ENCODE results near the gene MAPRE3. TPM values are rescaled to one million over a fixed set of nuclear protein-coding genes. Genes with fewer than 3 reads are reported as not detected.
A peak's percentile ranks its signal among the peaks of the same experiment; 100 is the strongest.
"Not testable (repeated sequence)": the region's sequence is repeated elsewhere in the genome, so short reads cannot be mapped to it uniquely, and the experiment has no call there.

MAPRE3 gene
- total RNA-seq, 1 donor from 2014 or later = 14.4 TPM

GRCh38 chr2:27072920-27073319, 102.5 kb downstream of the MAPRE3 start:
- no peak for DNase-seq (ENCODE audit: extremely low spot score, unreplicated experiment)
- H3K9me3 Mint-ChIP-seq = no peaks in the 10 kb centered on the region
- TF ChIP-seq CTCF (conservative IDR thresholded peaks at IDR 0.05) = no peak
- H3K4me3 Mint-ChIP-seq = peak overlapping the region; percentile 90
- peaks cover 54% of the 10 kb centered on the region for H3K4me1 Mint-ChIP-seq (ENCODE audit: unreplicated experiment)
- H3K36me3 Mint-ChIP-seq = peaks cover 20% of the 10 kb centered on the region
- H3K27me3 Mint-ChIP-seq = peaks cover 20% of the 10 kb centered on the region
- peak overlapping the region; percentile 80 for H3K27ac Mint-ChIP-seq

GRCh38 chr2:27073782-27074181, 103.3 kb downstream of the MAPRE3 start:
- H3K27me3 Mint-ChIP-seq = peaks cover 21% of the 10 kb centered on the region
- H3K9me3 Mint-ChIP-seq = no peaks in the 10 kb centered on the region
- H3K4me3 Mint-ChIP-seq = peak overlapping the region; percentile 17
- no peak overlapping the region for H3K27ac Mint-ChIP-seq
- H3K36me3 Mint-ChIP-seq = peaks cover 16% of the 10 kb centered on the region
- no peak for DNase-seq (ENCODE audit: extremely low spot score, unreplicated experiment)
- TF ChIP-seq CTCF (conservative IDR thresholded peaks at IDR 0.05) = no peak
- H3K4me1 Mint-ChIP-seq (ENCODE audit: unreplicated experiment) = peaks cover 58% of the 10 kb centered on the region

GRCh38 chr2:27074738-27075565, 104.5 kb downstream of the MAPRE3 start:
- Mint-ChIP-seq H3K9me3 (no peaks in the 10 kb centered on the region), H3K4me1 (ENCODE audit: unreplicated experiment) (peaks cover 50% of the 10 kb centered on the region), H3K36me3 (peaks cover 5% of the 10 kb centered on the region), H3K27me3 (peaks cover 21% of the 10 kb centered on the region), H3K4me3 (peak overlapping the region; percentile 68), H3K27ac (no peak overlapping the region)
- TF ChIP-seq CTCF (conservative IDR thresholded peaks at IDR 0.05) = no peak
- DNase-seq (ENCODE audit: extremely low spot score, unreplicated experiment) = no peak

GRCh38 chr2:27075566-27075871, 105.1 kb downstream of the MAPRE3 start:
- H3K36me3 Mint-ChIP-seq; H3K4me3 Mint-ChIP-seq; DNase-seq (ENCODE audit: extremely low spot score, unreplicated experiment); H3K27ac Mint-ChIP-seq; H3K9me3 Mint-ChIP-seq: not testable (repeated sequence)
- peaks cover 21% of the 10 kb centered on the region for H3K27me3 Mint-ChIP-seq
- H3K4me1 Mint-ChIP-seq (ENCODE audit: unreplicated experiment) = peaks cover 52% of the 10 kb centered on the region

GRCh38 chr2:27076323-27076722, 105.9 kb downstream of the MAPRE3 start:
- H3K4me3 Mint-ChIP-seq = peak overlapping the region; percentile 35
- peak overlapping the region; percentile 34 for H3K27ac Mint-ChIP-seq

More at GRCh38 chr2:27076323-27076722, 105.9 kb downstream of the MAPRE3 start:
- Mint-ChIP-seq H3K4me1 (ENCODE audit: unreplicated experiment) (peaks cover 59% of the 10 kb centered on the region), H3K27me3 (peaks cover 21% of the 10 kb centered on the region), H3K9me3 (no peaks in the 10 kb centered on the region), H3K36me3 (peaks cover 3% of the 10 kb centered on the region)
- no peak for TF ChIP-seq CTCF (conservative IDR thresholded peaks at IDR 0.05)
- no peak for DNase-seq (ENCODE audit: extremely low spot score, unreplicated experiment)

Other genes starting within 250 kb of the MAPRE3 start
- 28.5 and 31.6 TPM in 2 replicates for gene SLC35F6, start 206.4 kb upstream of the MAPRE3 start, total RNA-seq (ENCODE audit: low replicate concordance)
- 9.0 and 24.7 TPM in 2 replicates for gene CENPA, start 184.6 kb upstream of the MAPRE3 start, total RNA-seq (ENCODE audit: low replicate concordance)
- gene DPYSL5, start 122.5 kb upstream of the MAPRE3 start, total RNA-seq (ENCODE audit: low replicate concordance) = 8.5 and 51.1 TPM in 2 replicates
- 83.9 and 96.1 TPM in 2 replicates for gene TMEM214, start 62.3 kb downstream of the MAPRE3 start, total RNA-seq (ENCODE audit: low replicate concordance)
- 24.3 and 57.3 TPM in 2 replicates for gene AGBL5, start 81.0 kb downstream of the MAPRE3 start, total RNA-seq (ENCODE audit: low replicate concordance)
- gene OST4, start 101.0 kb downstream of the MAPRE3 start, total RNA-seq (ENCODE audit: low replicate concordance) = 298 and 401 TPM in 2 replicates
- gene EMILIN1, start 108.0 kb downstream of the MAPRE3 start, total RNA-seq (ENCODE audit: low replicate concordance) = 2.7 and 60.7 TPM in 2 replicates
- 14.7 and 28.4 TPM in 2 replicates for gene KHK, start 116.1 kb downstream of the MAPRE3 start, total RNA-seq (ENCODE audit: low replicate concordance)
- 1.8 and 2.4 TPM in 2 replicates for gene CGREF1, start 148.5 kb downstream of the MAPRE3 start, total RNA-seq (ENCODE audit: low replicate concordance)
- 0.12 and 0.51 TPM in 2 replicates for gene ABHD1, start 153.2 kb downstream of the MAPRE3 start, total RNA-seq (ENCODE audit: low replicate concordance)
- gene PREB, start 164.0 kb downstream of the MAPRE3 start, total RNA-seq (ENCODE audit: low replicate concordance) = 52.3 and 53.6 TPM in 2 replicates
- not detected in 2 replicates for gene PRR30, start 168.8 kb downstream of the MAPRE3 start, total RNA-seq (ENCODE audit: low replicate concordance)
- gene TCF23, start 178.4 kb downstream of the MAPRE3 start, total RNA-seq (ENCODE audit: low replicate concordance) = not detected in 2 replicates
- 97.4 and 103 TPM in 2 replicates for gene ATRAID, start 241.4 kb downstream of the MAPRE3 start, total RNA-seq (ENCODE audit: low replicate concordance)
- gene SLC5A6, start 241.6 kb downstream of the MAPRE3 start, total RNA-seq (ENCODE audit: low replicate concordance) = 63.6 and 76.3 TPM in 2 replicates
- gene CAD, start 246.7 kb downstream of the MAPRE3 start, total RNA-seq (ENCODE audit: low replicate concordance) = 51.6 and 85.1 TPM in 2 replicates

Data from type B pancreatic cell (in vitro differentiated cells).